Prostate gland (tissue), 2 donors: Measurements from ENCODE around the gene IDUA. TPM values are rescaled to one million over a fixed set of nuclear protein-coding genes. Genes with fewer than 3 reads are reported as not detected.

Experiments
- DNase-seq: peaks from one replicate; pipeline ENCODE4 v3.0.0-alpha.2; 2019; ENCODE audit warnings: low spot score
- H3K27ac ChIP-seq, 2 donors: fragments of 200-600 bp; sonication (generic); 2 replicates each; pipeline ENCODE4 v1.5.1; 2017 to 2019
- H3K27me3 ChIP-seq: fragments of 200-600 bp; sonication (generic); replicated peaks from 2 replicates; pipeline ENCODE4 v1.5.1; 2019; ENCODE audit not compliant: insufficient read depth
- H3K36me3 ChIP-seq, 2 donors: fragments of 200-600 bp; sonication (generic); 1 replicate in 1 of 2; 2 replicates in 1 of 2; pipeline versions ENCODE4 v1.5.1 to v1.8.1; 2017 to 2019
- H3K4me1 ChIP-seq: fragments of 200-600 bp; sonication (generic); replicated peaks from 2 replicates; pipeline ENCODE4 v1.5.1; 2019
- H3K4me3 ChIP-seq, 2 donors: fragments of 200-600 bp; sonication (generic); 2 replicates each; pipeline ENCODE4 v1.5.1; 2017 to 2019
- H3K9me3 ChIP-seq: fragments of 200-600 bp; sonication (generic); 2 replicates; pipeline ENCODE4 v1.5.1; 2017
- POLR2A ChIP-seq: fragments of 450-650 bp; IDR thresholded peaks from one replicate; pipeline ENCODE4 v1.6.1; 2016; ENCODE audit warnings: antibody characterized with exemption, mild to moderate bottlenecking
- POLR2AphosphoS5 ChIP-seq: sonication (generic); formaldehyde crosslinking; IDR thresholded peaks from one replicate; pipeline ENCODE4 v1.6.1; 2017; ENCODE audit warnings: antibody characterized with exemption
- WGBS: methylation state at CpG from one replicate; pipeline ENCODE4 v1.1.5; 2018; 5-methylcytosine and 5-hydroxymethylcytosine counted together
- intact Hi-C: fragments of 100-400 bp; cut with DNase I; formaldehyde crosslinking; loops from one replicate; pipeline ENCODE4 v1.14.2; 2022
- total RNA-seq, 2 donors: library from RNA; depleted of rRNA; stranded (reverse); fragments of >200 nt; gene quantifications; one replicate each; pipeline ENCODE4 v1.1.0, GENCODE V29; 2016
- TF ChIP-seq, protein P1 (sequence below), 4 experiments: fragments of 200-600 bp in 2 of 4; fragments of 450-650 bp in 2 of 4; sonication (generic) in 2 of 4; IDR thresholded peaks; 1 replicate in 3 of 4; 2 replicates in 1 of 4; pipeline ENCODE4 v1.5.1; 2016 to 2019; ENCODE audit warnings: antibody characterized with exemption in 4 of 4, mild to moderate bottlenecking in 2 of 4, moderate library complexity in 2 of 4

IDUA gene
- total RNA-seq, 2 donors from 2014 or later: 53.6 to 56.8 TPM

DNA sequence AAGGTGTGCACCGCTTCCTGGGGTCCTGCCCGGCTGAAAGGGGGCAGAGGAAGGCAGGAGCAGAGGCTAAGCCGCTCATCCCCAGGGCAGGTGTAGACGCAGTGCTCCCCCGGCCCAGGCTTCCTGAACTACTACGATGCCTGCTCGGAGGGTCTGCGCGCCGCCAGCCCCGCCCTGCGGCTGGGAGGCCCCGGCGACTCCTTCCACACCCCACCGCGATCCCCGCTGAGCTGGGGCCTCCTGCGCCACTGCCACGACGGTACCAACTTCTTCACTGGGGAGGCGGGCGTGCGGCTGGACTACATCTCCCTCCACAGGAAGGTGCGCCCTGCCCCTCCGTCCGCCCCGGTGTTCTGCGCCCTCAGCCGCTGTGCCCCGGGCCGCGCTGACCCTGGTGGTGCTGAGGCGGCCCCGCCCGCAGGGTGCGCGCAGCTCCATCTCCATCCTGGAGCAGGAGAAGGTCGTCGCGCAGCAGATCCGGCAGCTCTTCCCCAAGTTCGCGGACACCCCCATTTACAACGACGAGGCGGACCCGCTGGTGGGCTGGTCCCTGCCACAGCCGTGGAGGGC is 14.8 kb downstream of the IDUA start:
- H3K36me3 ChIP-seq: no peaks in the 10 kb centered on the region
- H3K4me3 ChIP-seq: no peak overlapping the region
- intact Hi-C loops: no loop called here
- H3K4me1 ChIP-seq: peaks cover 16% of the 10 kb centered on the region
- DNase-seq: no peak
- TF ChIP-seq POLR2AphosphoS5 (no peak), POLR2A (no peak)
- TF ChIP-seq, protein P1, sequence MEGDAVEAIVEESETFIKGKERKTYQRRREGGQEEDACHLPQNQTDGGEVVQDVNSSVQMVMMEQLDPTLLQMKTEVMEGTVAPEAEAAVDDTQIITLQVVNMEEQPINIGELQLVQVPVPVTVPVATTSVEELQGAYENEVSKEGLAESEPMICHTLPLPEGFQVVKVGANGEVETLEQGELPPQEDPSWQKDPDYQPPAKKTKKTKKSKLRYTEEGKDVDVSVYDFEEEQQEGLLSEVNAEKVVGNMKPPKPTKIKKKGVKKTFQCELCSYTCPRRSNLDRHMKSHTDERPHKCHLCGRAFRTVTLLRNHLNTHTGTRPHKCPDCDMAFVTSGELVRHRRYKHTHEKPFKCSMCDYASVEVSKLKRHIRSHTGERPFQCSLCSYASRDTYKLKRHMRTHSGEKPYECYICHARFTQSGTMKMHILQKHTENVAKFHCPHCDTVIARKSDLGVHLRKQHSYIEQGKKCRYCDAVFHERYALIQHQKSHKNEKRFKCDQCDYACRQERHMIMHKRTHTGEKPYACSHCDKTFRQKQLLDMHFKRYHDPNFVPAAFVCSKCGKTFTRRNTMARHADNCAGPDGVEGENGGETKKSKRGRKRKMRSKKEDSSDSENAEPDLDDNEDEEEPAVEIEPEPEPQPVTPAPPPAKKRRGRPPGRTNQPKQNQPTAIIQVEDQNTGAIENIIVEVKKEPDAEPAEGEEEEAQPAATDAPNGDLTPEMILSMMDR (IDR thresholded peaks at IDR 0.05): no peak
- peaks cover 40% of the 10 kb centered on the region for H3K27me3 ChIP-seq
- no peaks in the 10 kb centered on the region for H3K9me3 ChIP-seq
- WGBS: 20% methylated on average over 21 of the region's 48 CpGs
- H3K27ac ChIP-seq: no peak overlapping the region

DNA sequence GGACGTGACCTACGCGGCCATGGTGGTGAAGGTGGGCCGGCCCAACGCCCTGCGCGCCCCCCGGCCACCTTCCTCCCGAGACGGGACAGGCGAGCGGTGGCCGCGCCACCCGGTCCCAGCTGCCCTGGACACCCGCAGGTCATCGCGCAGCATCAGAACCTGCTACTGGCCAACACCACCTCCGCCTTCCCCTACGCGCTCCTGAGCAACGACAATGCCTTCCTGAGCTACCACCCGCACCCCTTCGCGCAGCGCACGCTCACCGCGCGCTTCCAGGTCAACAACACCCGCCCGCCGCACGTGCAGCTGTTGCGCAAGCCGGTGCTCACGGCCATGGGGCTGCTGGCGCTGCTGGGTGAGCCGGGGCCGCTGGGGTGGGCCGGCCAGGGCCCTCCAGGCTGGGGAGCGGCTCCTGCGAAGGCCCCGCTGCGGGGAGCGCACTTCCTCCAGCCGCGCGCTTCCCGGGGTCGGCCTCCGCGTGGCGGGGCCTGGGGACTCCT is 15.3 kb downstream of the IDUA start:
- H3K27ac ChIP-seq: no peak overlapping the region
- 2% methylated on average over 32 of the region's 54 CpGs for WGBS
- H3K9me3 ChIP-seq: no peaks in the 10 kb centered on the region
- H3K27me3 ChIP-seq: peaks cover 40% of the 10 kb centered on the region
- H3K4me1 ChIP-seq: peaks cover 16% of the 10 kb centered on the region
- H3K36me3 ChIP-seq: no peaks in the 10 kb centered on the region
- intact Hi-C loops: no loop called here
- TF ChIP-seq POLR2A: no peak
- TF ChIP-seq, protein P1 (IDR thresholded peaks at IDR 0.05): no peak
- no peak for TF ChIP-seq POLR2AphosphoS5
- H3K4me3 ChIP-seq: no peak overlapping the region
- DNase-seq: peak; percentile 40

DNA sequence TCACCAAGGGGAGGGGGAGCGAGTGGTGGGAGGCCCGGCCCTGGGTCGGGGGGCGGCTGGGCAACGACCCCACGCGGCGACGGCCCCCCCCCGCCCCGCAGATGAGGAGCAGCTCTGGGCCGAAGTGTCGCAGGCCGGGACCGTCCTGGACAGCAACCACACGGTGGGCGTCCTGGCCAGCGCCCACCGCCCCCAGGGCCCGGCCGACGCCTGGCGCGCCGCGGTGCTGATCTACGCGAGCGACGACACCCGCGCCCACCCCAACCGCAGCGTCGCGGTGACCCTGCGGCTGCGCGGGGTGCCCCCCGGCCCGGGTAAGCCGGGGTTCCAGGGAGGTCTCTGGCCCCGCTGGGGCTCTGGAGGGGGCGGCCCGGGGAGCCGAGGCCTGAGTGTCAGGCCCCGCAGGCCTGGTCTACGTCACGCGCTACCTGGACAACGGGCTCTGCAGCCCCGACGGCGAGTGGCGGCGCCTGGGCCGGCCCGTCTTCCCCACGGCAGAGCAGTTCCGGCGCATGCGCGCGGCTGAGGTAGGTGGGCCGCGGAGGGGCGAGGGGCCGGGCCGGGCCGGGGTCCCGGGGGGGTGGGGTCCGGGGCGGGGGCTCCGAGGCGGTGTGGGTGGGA is 15.9 kb downstream of the IDUA start:
- Histone ChIP-seq H3K27ac (no peak overlapping the region), H3K27me3 (peaks cover 40% of the 10 kb centered on the region), H3K9me3 (no peaks in the 10 kb centered on the region), H3K4me1 (peaks cover 13% of the 10 kb centered on the region), H3K36me3 (no peaks in the 10 kb centered on the region), H3K4me3 (no peak overlapping the region)
- TF ChIP-seq POLR2A: no peak
- no peak for DNase-seq
- intact Hi-C loops: no loop called here
- 0% methylated on average over 35 of the region's 75 CpGs for WGBS

DNA sequence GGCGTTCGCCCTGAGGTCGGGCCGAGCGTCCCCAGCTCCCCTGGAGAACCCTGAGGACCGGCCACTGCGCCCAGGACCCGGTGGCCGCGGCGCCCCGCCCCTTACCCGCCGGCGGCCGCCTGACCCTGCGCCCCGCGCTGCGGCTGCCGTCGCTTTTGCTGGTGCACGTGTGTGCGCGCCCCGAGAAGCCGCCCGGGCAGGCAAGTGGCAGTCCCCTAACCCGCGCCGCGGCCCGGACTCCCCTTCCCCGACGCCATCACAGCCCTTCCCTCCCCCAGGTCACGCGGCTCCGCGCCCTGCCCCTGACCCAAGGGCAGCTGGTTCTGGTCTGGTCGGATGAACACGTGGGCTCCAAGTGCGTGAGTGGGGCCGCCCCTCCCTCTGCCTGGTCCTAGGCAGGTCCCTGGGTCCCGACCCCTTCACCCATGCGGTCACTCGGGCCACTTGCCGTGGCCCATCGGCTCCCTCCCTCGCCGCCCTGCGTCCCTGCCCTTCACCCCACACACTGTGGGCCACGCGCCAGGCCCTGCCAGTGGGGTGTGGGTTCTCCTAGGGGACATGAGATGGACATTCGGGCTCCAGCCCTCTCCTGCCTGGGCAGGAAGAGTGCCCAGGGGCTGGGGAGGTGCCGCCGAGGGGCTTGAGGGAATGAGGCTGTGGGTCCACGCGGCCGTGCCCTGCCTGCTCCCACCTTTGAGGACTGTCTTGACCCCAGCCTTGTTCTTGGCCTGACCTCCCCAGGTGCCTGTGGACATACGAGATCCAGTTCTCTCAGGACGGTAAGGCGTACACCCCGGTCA is 16.6 kb downstream of the IDUA start:
- Histone ChIP-seq H3K4me3 (no peak overlapping the region), H3K27ac (no peak overlapping the region), H3K4me1 (peaks cover 11% of the 10 kb centered on the region), H3K36me3 (no peaks in the 10 kb centered on the region), H3K27me3 (peaks cover 40% of the 10 kb centered on the region), H3K9me3 (no peaks in the 10 kb centered on the region)
- 39% methylated on average over 37 of the region's 63 CpGs for WGBS
- intact Hi-C loops: no loop called here
- DNase-seq: no peak
- TF ChIP-seq POLR2AphosphoS5: no peak
- no peak for TF ChIP-seq POLR2A
- TF ChIP-seq, protein P1 (IDR thresholded peaks at IDR 0.05): no peak

DNA sequence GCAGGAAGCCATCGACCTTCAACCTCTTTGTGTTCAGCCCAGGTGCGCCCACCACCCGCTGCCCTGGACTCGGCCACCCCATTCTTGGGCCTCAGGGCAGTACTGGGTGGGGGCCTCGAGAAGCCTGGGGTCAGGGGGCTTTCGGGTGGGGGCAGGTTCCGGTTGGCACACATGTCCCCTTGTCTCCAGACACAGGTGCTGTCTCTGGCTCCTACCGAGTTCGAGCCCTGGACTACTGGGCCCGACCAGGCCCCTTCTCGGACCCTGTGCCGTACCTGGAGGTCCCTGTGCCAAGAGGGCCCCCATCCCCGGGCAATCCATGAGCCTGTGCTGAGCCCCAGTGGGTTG is 17.2 kb downstream of the IDUA start:
- no peaks in the 10 kb centered on the region for H3K9me3 ChIP-seq
- H3K4me1 ChIP-seq: peaks cover 11% of the 10 kb centered on the region
- H3K27me3 ChIP-seq: peaks cover 40% of the 10 kb centered on the region
- no peak overlapping the region for H3K27ac ChIP-seq
- H3K4me3 ChIP-seq: no peak overlapping the region
- 89% methylated on average over 13 of the region's 13 CpGs for WGBS
- no peak for DNase-seq
- TF ChIP-seq, protein P1 (IDR thresholded peaks at IDR 0.05): no peak
- no peaks in the 10 kb centered on the region for H3K36me3 ChIP-seq
- intact Hi-C loops: no loop called here
